Stimulated activated CD8-positive, alpha-beta memory T cell treated with anti-CD3 and anti-CD28 coated beads, Interleukin-7, amount 100 ng/mL, for 24 hours (primary cell): ENCODE measurements around the gene UACA.
"Not testable (repeated sequence)": the region's sequence is repeated elsewhere in the genome, so short reads cannot be mapped to it uniquely, and the experiment has no call there.

ENCODE experiments used
- DNase-seq: peaks from one replicate; pipeline ENCODE4 v3.0.0-alpha.2; 2020; ENCODE audit warnings: low read depth

The UACA gene, protein sequence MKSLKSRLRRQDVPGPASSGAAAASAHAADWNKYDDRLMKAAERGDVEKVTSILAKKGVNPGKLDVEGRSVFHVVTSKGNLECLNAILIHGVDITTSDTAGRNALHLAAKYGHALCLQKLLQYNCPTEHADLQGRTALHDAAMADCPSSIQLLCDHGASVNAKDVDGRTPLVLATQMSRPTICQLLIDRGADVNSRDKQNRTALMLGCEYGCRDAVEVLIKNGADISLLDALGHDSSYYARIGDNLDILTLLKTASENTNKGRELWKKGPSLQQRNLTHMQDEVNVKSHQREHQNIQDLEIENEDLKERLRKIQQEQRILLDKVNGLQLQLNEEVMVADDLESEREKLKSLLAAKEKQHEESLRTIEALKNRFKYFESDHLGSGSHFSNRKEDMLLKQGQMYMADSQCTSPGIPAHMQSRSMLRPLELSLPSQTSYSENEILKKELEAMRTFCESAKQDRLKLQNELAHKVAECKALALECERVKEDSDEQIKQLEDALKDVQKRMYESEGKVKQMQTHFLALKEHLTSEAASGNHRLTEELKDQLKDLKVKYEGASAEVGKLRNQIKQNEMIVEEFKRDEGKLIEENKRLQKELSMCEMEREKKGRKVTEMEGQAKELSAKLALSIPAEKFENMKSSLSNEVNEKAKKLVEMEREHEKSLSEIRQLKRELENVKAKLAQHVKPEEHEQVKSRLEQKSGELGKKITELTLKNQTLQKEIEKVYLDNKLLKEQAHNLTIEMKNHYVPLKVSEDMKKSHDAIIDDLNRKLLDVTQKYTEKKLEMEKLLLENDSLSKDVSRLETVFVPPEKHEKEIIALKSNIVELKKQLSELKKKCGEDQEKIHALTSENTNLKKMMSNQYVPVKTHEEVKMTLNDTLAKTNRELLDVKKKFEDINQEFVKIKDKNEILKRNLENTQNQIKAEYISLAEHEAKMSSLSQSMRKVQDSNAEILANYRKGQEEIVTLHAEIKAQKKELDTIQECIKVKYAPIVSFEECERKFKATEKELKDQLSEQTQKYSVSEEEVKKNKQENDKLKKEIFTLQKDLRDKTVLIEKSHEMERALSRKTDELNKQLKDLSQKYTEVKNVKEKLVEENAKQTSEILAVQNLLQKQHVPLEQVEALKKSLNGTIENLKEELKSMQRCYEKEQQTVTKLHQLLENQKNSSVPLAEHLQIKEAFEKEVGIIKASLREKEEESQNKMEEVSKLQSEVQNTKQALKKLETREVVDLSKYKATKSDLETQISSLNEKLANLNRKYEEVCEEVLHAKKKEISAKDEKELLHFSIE (N-terminal part only)

DNA sequence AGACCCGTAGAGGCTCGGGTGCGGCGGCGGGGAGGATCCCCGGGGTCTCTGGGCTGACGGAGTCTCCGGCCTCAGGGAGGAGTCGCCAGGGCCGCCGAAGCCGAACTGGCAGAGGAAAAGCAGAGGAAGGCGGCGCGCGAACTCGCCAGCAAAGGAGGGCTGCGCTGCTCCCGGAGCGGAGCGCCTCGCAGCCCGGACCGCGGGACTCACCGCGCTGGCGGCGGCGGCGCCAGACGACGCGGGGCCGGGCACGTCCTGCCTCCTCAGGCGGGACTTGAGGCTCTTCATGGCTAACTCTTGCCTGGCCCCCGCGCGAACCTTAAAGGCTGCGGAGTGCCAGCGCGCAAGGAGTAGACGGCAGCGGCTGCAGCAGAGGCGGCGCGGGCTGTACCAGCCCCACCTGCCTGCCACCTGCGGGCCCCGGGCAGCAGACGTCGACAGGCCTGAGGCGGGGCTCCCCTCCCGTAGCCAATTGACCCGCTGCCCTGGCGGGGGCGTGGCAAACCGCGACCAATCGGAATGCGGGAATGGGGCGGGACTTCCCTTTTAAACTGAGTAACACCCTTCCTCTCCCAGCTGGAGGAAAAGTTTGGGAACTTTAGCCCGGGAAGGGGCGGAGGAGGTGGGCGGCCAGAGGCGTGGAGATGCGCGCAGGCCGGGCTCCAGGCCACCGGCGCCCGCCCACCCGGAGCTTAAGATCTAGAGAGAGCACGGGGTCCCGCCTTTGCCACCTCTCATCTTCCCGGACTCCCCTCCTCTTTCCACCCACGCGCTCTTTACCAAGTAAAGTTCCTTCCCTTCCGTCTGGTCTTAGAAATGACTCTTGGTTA, at the start of gene UACA:
TSS of gene UACA (minus strand) at position 439 of the 830 bp plus-strand sequence. CDS start at position 288, 151 bp downstream.
- peak; percentile 61 for DNase-seq

DNA sequence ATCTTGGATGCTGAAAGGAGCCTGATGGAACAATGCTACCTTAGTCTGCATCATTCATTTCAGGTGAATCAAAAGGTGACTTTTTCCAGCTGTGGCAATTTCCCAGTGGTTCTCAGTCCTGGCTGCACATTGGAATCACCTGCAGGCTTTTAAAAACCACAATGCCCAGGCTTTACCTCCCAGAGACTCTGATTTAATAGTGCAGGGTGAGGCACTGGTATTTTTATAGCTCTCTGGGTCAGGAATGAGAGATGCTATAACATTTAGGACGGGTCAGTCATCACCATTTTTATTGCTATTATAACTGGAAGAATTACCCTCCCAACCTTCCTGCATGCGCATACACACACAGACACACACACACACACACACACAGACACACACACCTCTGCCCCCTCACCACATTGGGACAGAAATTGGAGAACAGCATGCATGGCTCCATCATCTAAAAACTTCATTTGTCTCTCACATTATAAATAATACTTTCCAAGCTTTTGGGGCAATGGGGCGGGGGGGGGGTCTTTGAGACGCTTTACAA, 49.5 kb upstream of the UACA start:
- no peak for DNase-seq

DNA sequence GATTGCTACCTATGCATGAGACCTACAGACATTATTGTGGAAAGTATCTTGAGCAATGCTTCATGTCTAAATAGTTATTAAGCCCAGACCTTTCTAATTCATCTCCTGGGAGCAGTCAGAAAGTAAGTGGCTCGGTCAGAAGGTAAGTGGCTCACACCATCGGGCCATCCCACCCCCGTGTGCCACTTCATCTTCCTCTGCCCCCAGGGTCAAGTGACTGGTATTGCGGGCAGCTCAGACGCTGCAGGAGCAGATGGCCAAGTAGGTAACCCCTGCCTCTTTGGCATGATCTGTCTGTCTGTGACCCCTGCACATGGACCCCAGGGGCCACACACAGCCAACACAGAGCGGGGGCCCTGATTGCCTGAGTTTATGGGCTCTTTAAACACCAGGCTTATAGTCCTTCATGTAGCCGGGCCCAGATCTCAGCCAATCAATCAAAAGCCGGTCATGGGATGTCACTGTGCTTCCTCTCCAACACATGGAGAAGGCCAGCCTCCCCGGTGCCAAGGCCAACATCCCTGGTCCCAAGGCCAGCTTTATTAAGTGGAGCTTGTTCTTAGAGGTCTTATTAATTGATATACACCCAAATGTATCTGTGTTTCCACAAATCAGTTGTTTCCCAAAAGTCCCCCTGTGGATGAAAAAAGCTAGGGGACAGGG, 47.7 kb upstream of the UACA start:
- DNase-seq: no peak

DNA sequence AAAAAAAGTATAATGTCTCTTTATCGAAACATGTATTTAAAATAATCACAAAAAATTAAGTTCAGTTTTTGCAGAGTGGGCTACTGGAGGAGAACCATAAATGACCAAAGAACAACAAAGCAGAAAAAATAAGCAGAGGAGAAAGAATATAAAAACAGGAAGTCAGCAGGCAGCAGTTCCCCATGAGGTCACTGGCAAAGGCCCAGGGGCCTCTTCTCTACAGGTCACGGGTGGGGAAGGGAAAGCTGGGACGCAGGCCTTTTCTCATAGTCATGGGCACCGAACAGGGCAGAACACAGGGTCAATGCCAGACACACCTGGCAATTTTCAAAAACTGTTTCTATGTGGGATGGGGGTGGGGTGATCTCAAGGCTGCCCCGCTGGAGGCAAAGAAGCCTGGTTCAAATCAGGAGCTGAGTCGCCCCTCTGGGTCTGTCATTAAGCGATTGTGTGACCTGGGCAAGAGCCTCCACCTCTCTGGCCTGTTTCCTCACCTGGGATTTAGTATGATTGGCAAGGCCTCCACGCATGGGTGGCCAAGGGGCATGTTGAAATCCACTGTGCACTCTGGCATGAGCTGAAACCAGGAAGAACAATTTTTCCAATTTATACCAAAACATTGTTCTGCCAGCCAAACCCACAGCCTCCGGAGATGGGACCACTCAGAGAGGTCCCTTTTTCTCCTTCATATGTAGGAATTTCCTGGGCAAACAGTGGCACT, 43.8 kb upstream of the UACA start:
- no peak for DNase-seq

DNA sequence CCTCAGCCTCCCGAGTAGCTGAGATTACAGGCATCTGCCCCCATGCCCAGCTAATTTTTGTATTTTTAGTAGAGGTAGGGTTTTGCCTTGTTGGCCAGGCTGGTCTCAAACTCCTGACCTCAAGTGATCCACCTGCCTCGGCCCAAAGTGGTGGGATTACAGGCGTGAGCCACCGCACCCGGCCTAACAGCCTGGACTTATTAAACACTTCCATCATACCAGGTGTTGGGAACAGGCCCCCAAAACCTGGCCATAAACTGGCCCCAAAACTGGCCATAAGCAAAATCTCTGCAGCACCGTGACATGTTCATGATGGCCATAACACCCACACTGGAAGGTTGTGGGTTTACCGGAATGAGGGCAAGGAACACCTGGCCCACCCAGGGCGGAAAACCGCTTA, 41.0 kb upstream of the UACA start:
- not testable (repeated sequence) for DNase-seq

DNA sequence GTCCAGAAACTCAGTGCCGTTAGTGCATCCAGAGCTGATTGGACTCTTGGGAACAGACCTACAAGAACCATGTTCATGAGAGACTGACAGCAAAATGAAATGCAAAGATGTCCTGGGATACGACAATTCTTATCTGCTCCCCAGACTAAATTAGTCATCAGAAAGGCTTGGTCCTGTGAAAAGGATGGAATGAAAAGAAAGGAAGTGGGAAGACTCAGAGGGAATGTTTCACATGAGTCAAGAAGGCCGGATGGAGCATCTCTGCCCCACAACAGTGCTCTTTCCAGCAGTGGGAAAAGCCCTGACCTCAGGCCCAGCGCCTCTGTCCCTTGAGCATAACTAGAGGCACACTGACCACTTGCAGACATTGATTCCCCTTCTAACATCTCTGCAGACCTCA, 39.3 kb upstream of the UACA start:
- no peak for DNase-seq

DNA sequence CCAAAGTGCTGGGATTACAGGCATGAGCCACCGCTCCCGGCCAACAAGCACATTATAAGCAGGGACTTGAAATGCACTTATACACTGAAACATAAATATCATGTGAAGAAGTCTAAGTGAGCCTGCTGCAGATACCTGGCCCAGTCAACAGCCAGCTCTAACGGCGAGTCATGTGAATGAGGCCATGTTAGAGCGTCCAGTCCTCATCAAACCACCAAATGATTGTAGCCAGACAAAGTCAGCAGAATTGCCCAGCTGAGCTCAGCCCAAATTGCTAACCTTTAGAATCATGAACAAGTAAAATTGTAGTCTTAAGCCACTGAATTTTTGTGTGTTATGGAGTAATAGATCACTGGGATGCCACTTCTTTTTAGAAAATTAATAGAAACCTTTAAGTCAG, 37.8 kb upstream of the UACA start:
- DNase-seq: no peak

DNA sequence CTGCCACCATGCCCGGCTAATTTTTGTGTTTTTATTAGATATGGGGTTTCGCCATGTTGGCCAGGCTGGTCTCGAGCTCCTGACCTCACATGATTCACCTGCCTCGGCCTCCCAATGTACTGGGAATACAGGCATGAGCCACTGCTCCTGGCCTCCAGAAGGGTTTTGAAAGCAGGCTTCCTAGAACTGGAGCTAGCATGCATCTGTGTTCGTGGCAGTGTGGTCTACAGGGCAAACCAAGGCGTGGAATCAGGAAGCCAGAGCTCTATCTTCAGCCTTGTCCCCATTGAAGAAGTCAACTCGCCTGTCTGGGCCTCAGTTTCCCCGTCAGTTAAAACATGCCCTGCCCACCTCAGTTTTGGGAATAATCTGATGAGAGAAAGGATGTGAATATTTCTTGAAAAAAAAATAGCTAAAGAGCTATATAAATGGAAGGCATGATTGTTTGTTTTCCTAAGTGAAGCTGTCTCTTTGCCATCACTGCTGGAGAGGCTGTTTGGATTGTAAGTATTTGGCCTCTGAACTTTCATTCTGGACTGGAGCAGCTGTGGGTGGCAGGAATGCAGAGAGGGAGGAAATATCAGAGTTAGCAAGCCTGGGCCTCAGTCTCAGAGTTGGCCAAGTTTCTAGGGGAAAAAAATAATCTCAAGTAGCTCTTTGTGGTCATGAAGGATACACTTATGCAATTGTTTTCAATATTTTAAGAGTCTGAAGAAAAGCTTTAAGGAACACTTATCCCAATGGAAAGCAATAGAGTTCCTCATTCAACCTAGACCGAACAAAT, 36.5 kb upstream of the UACA start:
- no peak for DNase-seq

DNA sequence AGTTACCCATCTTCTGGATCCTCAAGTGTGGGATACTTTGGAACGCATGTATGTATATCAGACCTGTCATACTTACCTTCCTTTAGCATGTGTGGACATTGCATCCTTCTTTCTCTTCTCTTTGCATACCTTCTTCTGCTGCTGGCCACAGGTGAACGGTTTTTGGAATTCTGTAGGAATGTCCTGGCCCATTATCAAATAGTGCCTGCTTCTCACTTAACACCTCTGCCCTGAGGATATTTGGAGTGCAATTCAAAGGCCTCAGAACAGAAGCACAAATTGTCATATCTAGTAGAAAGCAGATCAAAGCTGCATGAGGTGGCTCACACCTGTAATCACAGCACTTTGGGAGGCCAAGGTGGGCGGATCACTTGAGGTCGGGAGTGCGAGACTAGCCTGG, 34.1 kb upstream of the UACA start:
- DNase-seq: no peak

DNA sequence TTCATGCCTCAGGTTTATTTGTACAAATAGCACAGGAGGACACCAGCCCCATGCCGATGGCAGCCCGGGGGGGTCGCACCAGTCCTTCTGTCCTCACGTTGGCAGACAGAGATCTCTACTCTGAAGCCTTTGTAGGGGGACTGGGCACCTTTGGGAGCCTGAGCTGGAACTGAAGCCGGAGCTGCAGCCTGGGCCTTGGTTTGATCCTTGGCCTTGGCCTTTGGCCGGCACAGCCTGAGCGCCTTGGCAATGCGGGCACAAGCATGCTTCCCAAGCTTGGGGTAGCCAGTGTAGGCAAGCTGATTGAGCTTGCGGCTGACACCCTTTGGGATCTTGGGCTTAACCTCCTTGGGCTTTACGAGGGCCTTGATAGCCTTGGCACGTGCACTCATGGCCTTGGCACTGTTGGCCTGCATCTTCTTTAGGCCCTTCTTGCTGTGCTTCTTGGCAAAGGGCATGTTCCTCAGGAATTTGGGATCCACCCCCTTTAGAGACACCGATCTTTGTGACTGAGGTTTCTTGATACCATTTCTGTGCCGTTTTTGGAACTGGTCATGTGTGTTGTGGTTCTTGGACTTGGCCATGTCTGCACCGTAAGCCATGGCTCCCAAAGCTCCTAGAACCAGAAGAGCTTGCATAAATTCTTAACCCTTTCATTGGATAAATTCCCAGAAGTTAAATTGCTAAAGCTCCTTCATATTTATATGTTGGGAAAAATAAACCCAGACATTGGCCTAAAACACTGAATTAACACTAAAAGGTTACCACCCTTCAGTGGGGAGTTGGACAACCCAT, 33.4 kb upstream of the UACA start:
- DNase-seq: no peak

DNA sequence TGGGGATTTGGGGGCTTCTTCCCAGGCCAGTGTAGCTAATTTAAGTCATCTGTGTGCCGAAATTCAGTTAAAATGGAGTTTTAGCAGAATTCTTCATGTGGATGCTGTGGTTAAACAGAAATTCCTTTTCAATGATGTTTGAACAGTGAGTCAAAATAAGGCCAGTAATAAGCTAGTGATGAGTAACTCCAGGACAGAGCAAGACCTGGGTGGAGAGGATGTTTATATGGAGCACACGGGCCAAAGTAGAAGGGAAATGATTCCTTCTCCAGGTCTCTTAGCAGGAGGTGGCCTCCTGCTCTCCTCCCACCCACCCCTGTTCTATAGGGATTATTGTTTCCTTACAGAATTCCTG, 31.9 kb upstream of the UACA start:
- DNase-seq: no peak

DNA sequence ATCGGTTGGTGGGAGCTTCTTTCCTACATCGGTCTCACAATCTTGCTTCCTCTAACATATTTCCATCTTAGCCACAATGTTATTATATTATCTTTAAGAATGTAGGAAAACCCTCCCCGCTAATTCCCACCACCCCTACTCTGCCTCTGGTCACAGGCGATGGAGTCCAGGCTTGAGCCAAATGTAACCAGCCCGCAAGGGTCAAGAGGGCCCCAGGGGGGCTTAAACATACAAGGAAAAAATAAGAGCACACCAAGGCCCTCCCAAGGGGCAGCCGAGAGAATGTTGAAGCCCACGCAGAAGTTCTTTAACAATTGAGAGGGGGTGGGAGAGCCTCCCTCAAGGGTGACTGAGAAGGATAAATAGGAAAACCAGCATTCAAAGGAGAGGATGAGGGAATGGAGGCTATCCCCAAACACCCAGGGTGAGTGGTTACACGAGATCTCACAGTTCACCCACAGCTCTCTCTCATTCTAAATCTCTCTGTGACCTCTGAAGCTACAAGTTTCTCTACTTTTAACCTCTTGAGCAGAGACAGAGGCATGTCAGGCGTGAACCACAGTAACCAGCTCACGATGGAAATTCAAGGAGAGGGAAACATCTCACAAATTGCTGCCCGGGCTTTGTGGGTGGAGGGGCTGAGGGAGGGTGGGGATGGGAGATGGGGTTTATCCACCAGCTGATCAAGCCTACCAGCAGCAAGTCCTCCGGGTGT, 31.4 kb upstream of the UACA start:
- DNase-seq: no peak

DNA sequence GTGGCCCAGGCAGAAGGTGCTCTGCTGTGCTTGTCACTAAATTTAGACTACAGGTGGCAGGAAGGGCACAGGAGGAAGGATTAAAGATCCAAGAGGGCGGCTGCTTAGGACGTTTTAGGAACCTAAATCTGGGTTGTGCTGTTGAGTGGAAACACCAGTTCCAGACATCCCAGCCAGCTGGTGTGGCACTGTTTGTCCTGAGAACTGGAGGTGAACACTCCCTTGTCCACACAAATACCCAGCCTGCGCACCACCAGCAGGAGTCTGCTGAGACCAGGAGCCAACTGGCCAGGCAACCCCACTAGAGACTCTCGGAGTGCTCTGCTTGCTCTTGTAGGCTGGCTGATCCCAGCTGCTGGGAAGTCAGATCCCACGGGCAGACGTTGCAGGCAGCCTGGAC, 30.3 kb upstream of the UACA start:
- DNase-seq: no peak

DNA sequence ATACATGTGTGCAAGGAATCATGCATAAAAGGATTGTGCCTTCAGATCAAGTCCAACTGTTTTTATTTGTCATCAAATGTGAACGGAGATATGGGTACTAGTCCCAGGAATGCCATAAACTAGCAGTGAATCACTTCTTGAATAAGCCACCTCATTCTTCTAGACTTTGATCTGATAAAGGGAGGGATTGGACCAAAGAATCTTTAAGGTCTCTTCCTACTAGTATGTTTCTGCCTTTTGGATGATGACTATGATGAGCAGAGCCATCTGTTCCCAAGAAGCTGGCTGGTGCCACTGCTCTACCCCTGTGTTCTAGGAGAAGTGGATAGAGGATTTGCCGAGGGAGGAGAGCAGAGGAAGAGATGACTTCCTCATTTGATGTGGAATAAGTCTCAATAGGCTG, 28.8 kb upstream of the UACA start:
- DNase-seq: no peak

DNA sequence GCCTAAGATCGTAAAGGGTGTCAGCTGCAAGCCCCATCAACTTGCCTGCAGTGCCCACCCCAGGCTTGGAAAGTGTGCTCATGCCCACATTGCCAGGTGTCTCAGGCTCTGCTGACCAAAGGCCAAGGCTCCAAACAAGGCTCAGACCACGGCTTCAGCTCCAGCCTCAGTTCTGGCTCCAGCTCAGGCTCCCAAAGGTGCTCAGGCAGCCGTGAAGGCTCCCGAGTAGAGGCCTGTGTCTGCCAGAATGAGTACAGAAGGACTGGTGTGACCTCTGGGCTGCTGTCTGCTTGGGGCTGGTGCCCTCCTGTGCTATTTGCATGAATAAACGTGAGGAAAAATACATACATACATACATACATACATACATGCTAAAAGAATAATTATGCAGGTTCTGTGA, 27.9 kb upstream of the UACA start:
- DNase-seq: no peak

DNA sequence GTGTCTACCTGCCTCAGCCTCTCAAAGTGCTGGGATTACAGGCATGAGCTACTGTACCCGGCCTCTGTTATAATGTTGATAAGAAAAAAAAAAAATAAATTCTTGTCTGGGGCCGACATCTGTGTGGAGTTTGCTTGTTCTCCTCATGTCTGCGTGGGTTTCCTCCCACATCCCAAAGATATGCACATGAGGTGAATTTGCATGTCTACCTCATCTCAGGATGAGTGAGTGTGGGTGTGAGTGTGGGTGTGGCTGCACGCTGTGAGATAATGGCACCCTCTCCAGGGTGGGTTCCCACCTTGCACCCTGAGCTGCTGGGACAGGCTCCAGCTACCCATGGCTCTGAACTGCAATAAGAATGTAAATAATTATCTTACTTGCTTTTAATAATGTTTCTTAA, 25.9 kb upstream of the UACA start:
- DNase-seq: no peak

DNA sequence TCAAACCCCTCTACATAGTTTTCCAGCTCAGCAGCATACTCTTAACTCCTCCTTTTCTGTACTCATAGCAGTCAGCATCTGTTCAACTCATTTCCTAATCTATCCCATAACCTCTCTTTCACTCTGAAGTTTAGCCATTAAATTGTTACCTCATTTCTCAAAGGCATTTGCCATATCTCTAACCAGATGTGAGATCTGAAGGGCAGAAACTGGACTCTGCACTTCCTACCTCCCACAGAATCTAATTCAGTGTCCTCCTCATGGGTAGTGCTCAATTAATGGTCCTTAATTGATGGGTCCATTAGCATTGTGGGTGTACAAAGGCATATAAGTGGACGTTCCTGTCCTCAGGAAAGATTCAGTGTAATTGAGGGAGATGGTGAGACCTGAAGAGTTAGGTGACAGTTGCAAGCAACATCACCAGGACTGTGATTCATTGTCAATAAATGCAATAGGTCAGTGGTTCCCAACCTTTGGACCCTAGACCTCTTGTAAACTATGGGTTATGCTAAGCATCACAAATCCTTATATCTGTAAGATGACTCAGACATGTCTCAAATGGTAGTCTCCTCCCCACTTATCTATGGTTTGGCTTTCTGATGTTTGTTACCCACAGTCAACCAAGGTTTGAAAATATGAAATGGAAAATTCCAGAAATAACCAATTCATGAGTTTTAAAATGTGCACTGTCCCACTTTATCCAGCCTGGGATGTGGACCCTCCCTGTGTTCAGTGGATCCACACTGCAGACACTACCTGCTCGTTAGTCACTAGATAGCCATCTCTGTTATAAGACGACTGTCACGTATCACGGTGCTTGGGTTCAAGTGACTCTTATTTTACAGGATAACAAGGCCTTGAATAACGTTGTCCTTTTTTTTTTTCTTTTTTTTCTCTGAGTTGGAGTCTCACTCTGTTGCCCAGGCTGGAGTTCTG, 25.0 kb upstream of the UACA start:
- no peak for DNase-seq
